ENCODE measurements around the gene PTPRG. TPM values are rescaled to one million over a fixed set of nuclear protein-coding genes. Genes with fewer than 3 reads are reported as not detected.

The PTPRG gene
- polyA plus RNA-seq, 3 donors, result not detected

DNA sequence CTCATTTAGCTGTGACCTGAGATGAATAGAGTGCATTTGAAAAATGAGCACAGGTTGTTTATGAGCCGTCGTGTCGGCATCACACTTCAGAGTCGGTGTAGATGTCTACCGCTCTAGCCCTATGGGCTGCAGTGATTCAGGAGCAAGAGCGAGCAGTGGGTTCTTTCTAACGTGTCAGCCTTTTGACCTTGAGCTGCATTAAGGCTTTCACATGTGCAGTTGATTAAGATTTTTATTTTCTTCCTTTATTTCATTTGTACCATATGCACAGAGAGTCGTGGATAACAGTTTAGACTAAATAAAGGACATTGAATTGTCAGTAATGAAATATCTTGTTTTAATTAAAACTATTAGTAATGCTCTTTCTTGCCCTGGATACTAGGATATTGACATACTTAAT lies 368.2 kb downstream of the PTPRG start:
- no peaks in the 10 kb centered on the region for H3K4me1 ChIP-seq (ENCODE audit: control insufficient read depth in 1 of 2, insufficient read depth in 2 of 2, low read length in 2 of 2)
- Mint-ChIP-seq H3K27me3 (ENCODE audit: low read depth in 3 of 3) (peaks cover 0 to 1% (median 0%) of the 10 kb centered on the region in 3 donors), H3K4me1 (no peaks in the 10 kb centered on the region), H3K9me3 (peaks cover 0 to 3% (median 1%) of the 10 kb centered on the region in 7 donors), H3K27ac (no peak overlapping the region), H3K36me3 (no peaks in the 10 kb centered on the region), H3K4me3 (no peak overlapping the region)
- TF ChIP-seq, protein P1, sequence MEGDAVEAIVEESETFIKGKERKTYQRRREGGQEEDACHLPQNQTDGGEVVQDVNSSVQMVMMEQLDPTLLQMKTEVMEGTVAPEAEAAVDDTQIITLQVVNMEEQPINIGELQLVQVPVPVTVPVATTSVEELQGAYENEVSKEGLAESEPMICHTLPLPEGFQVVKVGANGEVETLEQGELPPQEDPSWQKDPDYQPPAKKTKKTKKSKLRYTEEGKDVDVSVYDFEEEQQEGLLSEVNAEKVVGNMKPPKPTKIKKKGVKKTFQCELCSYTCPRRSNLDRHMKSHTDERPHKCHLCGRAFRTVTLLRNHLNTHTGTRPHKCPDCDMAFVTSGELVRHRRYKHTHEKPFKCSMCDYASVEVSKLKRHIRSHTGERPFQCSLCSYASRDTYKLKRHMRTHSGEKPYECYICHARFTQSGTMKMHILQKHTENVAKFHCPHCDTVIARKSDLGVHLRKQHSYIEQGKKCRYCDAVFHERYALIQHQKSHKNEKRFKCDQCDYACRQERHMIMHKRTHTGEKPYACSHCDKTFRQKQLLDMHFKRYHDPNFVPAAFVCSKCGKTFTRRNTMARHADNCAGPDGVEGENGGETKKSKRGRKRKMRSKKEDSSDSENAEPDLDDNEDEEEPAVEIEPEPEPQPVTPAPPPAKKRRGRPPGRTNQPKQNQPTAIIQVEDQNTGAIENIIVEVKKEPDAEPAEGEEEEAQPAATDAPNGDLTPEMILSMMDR (IDR thresholded peaks at IDR 0.05), result no peak
- no peaks in the 10 kb centered on the region for H4K20me1 ChIP-seq (ENCODE audit: insufficient read depth, low read length)
- no peak overlapping the region for H3K4me2 ChIP-seq (replicated peaks; ENCODE audit: extremely low read depth, low read length, poor library complexity, severe bottlenecking)
- intact Hi-C loops (cut with micrococcal nuclease), result no loop called here
- no peak overlapping the region for H3K4me3 ChIP-seq (replicated peaks in 1 of 3; ENCODE audit: low read depth in 2 of 3, low read length in 3 of 3)
- H3K27me3 ChIP-seq (ENCODE audit: control insufficient read depth in 2 of 2, insufficient read depth in 2 of 2, low read length in 2 of 2), result no peaks in the 10 kb centered on the region
- no peak overlapping the region for H2AFZ ChIP-seq (ENCODE audit: insufficient read depth, low read depth, low read length, poor library complexity, severe bottlenecking)
- no peaks in the 10 kb centered on the region for H3K9me3 ChIP-seq (replicated peaks in 1 of 2; ENCODE audit: control insufficient read depth in 1 of 2, insufficient read depth in 1 of 2, low read length in 2 of 2)
- no peak overlapping the region for H3K27ac ChIP-seq (ENCODE audit: low read depth in 1 of 2, low read length in 2 of 2)
- no peak for DNase-seq
- H3K36me3 ChIP-seq (replicated peaks in 1 of 2; ENCODE audit: control insufficient read depth in 1 of 2, insufficient read depth in 2 of 2, low read length in 2 of 2), result no peaks in the 10 kb centered on the region
- no peaks in the 10 kb centered on the region for H3K79me2 ChIP-seq (ENCODE audit: insufficient read depth, low read length)
- 86% methylated on average over 4 of the region's 8 CpGs for WGBS (ENCODE audit: insufficient coverage)
- H3K9ac ChIP-seq (ENCODE audit: insufficient read depth, low read length, poor library complexity, severe bottlenecking), result no peak overlapping the region

DNA sequence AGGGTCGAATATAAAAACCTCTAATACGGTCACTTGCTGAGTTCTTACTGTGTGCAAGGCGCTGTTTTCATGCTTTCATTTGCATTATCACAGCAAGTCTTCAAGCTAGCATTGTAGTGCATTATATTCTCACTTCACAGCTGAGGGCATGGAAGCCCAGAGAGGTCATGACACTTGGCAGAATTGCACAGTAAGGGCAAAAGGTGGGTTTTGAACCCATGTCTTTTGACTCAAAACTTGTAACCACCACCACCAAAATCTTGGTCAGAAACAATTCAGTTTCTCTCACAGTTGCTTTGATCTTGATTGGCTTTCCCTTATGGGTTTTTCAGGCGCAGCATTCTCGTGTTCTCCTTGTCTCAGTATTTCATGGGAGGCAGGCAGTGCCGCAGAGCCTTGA lies 371.1 kb downstream of the PTPRG start:
- Histone ChIP-seq H4K20me1 (ENCODE audit: insufficient read depth, low read length) (no peaks in the 10 kb centered on the region), H3K27me3 (ENCODE audit: control insufficient read depth in 2 of 2, insufficient read depth in 2 of 2, low read length in 2 of 2) (no peaks in the 10 kb centered on the region), H3K9me3 (replicated peaks in 1 of 2; ENCODE audit: control insufficient read depth in 1 of 2, insufficient read depth in 1 of 2, low read length in 2 of 2) (no peaks in the 10 kb centered on the region), H3K4me2 (replicated peaks; ENCODE audit: extremely low read depth, low read length, poor library complexity, severe bottlenecking) (no peak overlapping the region), H3K27ac (ENCODE audit: low read depth in 1 of 2, low read length in 2 of 2) (no peak overlapping the region), H3K36me3 (replicated peaks in 1 of 2; ENCODE audit: control insufficient read depth in 1 of 2, insufficient read depth in 2 of 2, low read length in 2 of 2) (no peaks in the 10 kb centered on the region), H3K9ac (ENCODE audit: insufficient read depth, low read length, poor library complexity, severe bottlenecking) (no peak overlapping the region), H2AFZ (ENCODE audit: insufficient read depth, low read depth, low read length, poor library complexity, severe bottlenecking) (no peak overlapping the region), H3K4me1 (ENCODE audit: control insufficient read depth in 1 of 2, insufficient read depth in 2 of 2, low read length in 2 of 2) (no peaks in the 10 kb centered on the region), H3K4me3 (replicated peaks in 1 of 3; ENCODE audit: low read depth in 2 of 3, low read length in 3 of 3) (no peak overlapping the region), H3K79me2 (ENCODE audit: insufficient read depth, low read length) (no peaks in the 10 kb centered on the region)
- no peak for DNase-seq
- Mint-ChIP-seq H3K27me3 (ENCODE audit: low read depth in 3 of 3) (peaks cover 0 to 2% (median 0%) of the 10 kb centered on the region in 3 donors), H3K9me3 (peaks cover 0 to 2% (median 0%) of the 10 kb centered on the region in 7 donors), H3K4me1 (no peaks in the 10 kb centered on the region), H3K27ac (no peak overlapping the region), H3K36me3 (no peaks in the 10 kb centered on the region), H3K4me3 (no peak overlapping the region)
- intact Hi-C loops (cut with micrococcal nuclease), result no loop called here
- WGBS (ENCODE audit: insufficient coverage), result 96% methylated on average over 5 of the region's 6 CpGs
- TF ChIP-seq, protein P1 (IDR thresholded peaks at IDR 0.05), result no peak
